ENCODE measurements around the gene ABCC2.

- TF ChIP-seq EP300 (IDR thresholded peaks at IDR 0.05; ENCODE audit: borderline replicate concordance) (no peak), RAD21 (IDR thresholded peaks at IDR 0.05; ENCODE audit: low read depth) (no peak), TCF12 (IDR thresholded peaks at IDR 0.05; ENCODE audit: low read depth) (no peak)
Measured at GRCh38 chr10:99769706-99770105, 12.7 kb upstream of the ABCC2 start.
